HL-60/S4 treated with phorbol 12-myristate 13-acetate at 8.2 ng/mL for 4 days and 3 days (cell line): ENCODE data around the gene FUT8.

ENCODE experiments used
- in situ Hi-C: fragments of 300-500 bp; cut with MboI; formaldehyde crosslinking; loops from 2 replicates; pipeline ENCODE4 v1.15.0; 2022; ENCODE audit warnings: low sequenced_read_pairs

The FUT8 gene

GRCh38 chr14:65550779-65551643 is 138.5 kb downstream of the FUT8 start:
- in situ Hi-C loops = no loop called here

- in situ Hi-C loops = no loop called here
Measured at GRCh38 chr14:65552724-65553123, 140.2 kb downstream of the FUT8 start.

DNA sequence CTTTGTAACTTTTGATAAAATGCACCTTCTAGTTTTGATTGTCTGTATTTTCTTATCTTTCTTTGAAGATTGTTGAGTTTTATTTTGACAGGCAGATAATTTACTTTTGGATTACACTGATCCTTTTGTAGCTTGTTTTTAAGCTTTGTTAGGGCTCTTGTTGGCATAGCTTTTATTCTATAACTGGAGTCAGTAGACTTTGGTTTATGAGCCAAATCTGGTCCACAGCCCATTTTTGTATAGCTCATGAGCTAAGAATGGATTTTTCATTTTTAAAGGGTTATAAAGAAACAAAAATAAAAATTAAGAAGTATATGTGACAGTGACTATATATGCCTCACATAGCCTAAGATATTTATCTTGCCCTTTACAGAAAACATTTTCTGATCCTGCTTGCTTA is 142.3 kb downstream of the FUT8 start:
- in situ Hi-C loops = no loop called here

- in situ Hi-C loops = no loop called here
Measured at GRCh38 chr14:65555358-65555757, 142.8 kb downstream of the FUT8 start.

DNA sequence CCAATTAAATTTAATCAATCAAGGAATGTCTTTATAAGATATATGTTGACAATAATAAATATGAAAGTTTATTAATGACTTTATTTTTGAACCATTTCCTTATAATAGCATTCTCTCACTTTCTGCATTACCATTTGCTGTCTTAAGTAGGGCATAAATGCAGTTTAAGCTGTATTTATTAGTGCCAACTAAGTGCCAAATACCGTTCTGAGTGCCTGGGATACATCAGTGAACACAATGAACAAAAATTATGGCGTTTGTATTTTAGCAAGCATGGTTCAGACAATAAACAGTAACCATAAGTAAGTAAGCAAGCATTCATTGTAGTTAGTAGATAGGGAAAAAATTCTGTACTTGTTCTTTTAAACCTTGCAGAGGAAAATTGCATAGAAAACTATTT is 145.8 kb downstream of the FUT8 start:
- in situ Hi-C loops = no loop called here

DNA sequence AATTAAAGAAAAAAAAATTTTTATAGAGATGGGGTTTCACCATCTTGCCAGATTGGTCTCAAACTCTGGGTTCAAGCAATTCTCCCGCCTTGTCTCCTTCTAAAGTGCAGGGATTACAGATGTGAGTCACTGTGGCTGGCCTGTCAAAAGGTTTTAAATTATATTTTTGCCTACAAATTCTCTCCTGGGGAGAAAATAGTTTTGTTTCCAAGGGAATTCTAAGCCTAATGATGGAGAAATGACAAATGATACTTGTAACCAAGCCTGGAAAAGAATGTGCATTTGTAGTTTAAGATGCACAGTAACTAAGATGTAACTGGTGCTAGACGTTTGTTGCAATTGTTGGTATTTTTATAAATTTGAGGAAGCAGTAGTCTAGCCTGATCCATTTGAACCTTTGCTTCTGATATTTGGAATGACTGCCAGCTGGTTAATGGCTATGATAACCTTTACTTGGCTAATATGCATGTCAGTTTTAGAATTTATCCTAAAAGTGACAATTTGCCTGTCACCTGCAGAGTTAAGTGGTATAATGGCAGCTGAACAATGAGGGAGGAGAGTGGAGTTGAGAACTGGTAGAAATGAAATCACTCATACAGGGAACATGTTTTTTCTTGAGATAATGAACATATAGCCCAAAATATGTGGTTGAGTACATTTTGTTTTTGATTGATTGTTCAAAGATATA is 148.0 kb downstream of the FUT8 start:
- in situ Hi-C loops = no loop called here

DNA sequence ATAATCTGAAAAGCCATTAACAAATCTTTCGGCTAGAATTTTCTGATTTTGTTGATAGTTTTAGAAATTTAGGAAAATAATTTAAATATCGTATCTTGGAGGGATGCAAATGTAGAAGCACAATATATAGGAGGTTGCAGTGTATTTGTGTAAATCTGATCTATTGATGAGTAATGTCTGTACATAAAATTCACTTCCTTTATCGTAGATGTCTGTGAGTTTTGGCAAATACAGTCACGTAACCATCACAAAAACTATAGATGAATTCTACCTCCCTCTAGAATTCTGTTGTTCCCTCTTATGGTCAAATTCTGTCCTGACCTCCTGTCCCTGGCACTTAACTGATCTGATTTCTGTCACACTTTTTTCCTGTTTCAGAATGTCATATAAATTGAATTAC is 151.8 kb downstream of the FUT8 start:
- in situ Hi-C loops = no loop called here

GRCh38 chr14:65565948-65566347 is 153.4 kb downstream of the FUT8 start:
- in situ Hi-C loops = no loop called here

DNA sequence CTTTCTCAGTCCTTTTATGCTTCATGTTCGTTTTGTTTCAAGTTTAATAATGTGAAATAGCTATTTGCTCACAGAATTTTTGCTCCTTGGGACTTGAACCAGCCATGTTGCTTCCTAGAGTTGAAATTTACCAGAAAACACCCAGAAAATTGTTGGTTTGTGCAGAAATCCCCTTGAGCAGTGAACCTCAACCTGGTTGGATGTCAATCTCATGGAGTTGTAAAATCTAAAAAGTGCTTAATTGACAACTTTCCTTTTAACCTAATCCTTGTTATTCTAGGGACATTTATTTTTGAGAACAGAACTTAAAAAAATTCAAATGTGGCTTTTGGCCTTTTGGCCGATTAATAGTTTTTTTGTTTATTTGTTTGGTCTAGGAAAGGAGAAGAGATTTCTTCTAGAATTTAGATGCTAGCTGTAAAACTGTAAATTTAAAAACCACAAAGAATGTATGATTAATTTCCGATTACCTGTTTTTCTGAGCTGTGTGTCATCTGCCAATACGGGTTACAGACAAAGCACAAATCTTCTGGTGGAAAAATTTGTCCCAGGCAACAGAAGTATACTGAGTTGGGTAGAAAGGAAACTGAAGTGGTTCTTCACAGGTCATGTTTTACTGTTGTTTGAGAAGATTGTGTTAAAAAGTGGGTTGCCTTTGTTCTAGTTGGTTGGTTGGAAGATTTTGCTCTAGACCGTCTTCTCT is 154.4 kb downstream of the FUT8 start:
- in situ Hi-C loops = no loop called here

DNA sequence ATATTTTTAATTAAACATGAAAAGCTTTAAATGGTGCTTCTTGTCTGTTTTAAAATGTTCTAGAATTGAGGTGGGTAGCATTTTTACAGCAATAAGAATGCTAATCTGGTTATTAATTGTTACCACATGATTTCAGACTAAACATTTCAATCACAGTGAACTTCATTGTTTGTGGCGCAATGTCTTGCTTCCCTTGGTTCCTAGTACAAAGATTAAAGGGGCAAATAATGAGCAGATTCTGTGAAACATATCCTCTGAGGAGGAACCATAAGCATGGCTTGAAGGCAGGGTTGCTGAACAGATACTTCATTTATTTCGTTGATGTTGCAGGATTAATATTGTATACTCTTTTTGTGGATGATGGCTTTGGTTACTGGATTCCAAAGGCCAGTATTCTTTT is 162.1 kb downstream of the FUT8 start:
- in situ Hi-C loops = no loop called here

DNA sequence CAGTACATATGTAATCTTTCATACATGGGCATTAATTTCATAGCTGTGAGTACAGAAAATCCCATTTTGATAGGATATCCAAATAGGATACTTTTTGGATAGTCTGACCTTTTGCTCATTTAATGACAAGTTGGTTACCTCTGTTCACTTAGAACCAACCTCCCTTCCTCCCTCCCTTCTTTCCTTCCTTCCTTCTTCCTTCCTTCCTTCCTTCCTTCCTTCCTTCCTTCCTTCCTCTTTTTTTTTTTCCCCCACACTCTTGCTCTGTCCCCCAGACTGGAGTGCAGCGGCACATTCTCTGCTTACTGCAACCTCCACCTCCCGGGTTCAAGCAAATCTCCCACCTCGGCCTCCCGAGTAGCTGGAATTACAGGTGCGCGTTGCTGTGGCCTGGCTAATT is 162.9 kb downstream of the FUT8 start:
- in situ Hi-C loops = no loop called here

GRCh38 chr14:65580973-65581372 is 168.4 kb downstream of the FUT8 start:
- in situ Hi-C loops = no loop called here

DNA sequence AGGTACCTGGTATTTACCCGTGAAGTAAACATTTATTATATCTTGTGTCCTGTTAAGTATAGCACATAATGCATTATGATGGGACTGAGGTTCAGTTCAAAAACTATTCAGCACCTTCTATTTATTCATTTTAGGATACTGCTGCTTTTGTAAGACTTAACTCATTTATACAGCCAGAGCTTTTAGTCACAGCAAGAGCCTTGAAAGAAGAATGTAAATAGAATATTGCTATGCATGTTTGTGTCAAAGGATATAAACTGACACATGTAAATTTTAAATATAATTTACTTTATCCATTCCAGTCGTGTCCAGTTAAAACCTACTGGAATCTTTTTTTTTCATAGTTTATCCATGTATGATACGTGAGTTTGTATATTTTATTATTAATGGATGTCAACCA is 168.8 kb downstream of the FUT8 start:
- in situ Hi-C loops = no loop called here

- in situ Hi-C loops = no loop called here
Measured at GRCh38 chr14:65581799-65582198, 169.3 kb downstream of the FUT8 start.

DNA sequence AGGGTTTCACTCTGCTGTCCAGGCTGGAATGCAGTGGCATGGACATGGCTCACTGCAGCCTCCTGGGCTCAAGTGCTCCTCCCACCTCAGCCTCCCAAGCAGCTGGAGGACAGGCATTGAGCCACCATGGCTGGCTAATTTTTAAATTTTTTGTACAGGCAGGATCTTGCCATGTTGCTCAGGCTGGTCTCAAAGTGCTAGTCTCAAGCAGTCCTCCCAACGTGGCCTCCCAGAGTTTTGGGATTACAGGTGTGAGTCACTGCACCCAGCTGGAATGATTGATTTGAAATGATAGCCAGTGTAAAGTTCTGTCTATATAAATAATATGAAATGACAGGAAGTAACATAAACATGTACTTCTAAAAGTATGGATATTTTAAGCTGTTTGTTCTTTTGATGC is 172.7 kb downstream of the FUT8 start:
- in situ Hi-C loops = no loop called here

- in situ Hi-C loops = no loop called here
Measured at GRCh38 chr14:65588426-65589140, 176.1 kb downstream of the FUT8 start.

DNA sequence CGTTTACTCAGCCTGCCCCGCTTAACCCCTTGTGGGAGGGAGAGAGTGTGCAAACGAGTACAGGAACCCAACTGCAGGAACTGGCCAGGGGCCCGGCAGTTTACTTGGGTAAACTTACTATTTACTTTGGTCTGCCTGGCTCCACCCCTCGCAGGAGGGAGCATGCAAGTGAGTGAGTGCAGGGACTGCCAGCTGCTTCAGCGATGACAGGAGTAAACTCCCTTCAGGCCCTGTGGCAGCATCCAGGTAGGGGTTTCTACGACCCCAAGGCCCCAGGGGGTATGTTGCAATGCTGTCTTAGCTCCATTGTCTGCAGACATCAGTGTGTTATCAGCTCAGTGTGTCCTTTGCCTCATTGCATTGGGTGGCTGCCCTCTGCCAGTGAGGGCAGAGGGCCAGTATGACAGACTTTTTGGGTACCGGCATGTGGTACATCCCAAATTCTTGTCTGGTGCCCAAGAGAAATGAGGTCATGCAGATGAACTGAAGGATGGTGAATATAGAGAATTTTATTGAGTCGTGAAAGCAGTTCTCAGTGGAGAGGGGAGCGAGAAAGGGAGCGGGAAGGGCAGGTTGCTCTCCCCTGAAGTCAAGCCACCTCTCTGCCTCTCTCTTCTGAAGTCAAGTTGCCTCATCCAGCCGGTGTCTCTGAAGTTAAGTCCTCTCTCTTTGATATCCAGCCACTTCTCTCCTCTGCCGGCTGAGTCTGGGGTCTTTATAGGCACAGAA is 181.8 kb downstream of the FUT8 start:
- in situ Hi-C loops = no loop called here

- in situ Hi-C loops = no loop called here
Measured at GRCh38 chr14:65594882-65595237, 182.3 kb downstream of the FUT8 start.

- in situ Hi-C loops = no loop called here
Measured at GRCh38 chr14:65599375-65599774, 186.8 kb downstream of the FUT8 start.

DNA sequence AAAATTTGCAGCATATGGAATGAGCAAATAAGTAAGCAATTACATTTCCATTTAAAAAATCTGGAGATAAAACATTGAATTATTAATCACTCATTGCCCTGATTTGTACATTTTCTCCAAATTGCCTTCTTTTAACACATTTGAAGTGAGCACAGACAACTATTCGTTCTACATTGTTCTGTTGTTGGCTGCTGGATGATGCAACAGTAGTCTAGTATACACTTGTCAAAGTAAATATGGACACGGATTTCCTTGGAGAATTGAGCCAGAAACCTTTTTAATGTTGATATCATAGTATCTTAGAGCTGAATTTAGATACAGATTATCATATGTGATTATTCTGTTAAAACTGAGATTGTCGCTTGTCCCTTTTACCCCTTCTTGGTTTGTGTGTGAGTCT is 188.2 kb downstream of the FUT8 start:
- in situ Hi-C loops = no loop called here

DNA sequence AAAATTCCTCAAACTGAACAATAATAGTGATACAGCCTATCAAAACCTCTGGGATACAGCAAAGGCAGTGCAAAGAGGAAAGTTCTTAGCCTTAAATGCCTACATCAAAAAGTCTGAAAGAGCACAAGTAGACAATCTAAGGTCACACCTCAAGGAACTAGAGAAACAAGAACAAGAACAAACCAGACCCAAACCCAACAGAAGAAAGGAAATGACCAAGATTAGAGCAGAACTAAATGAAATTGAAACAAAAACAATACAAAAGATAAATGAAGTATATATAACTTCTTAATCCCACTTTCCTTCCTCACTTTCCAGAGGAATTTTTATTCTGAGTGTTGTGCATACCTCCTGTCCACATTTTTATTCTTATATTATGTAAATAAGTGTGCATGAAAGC is 192.0 kb downstream of the FUT8 start:
- in situ Hi-C loops = no loop called here
